Central memory CD4-positive, alpha-beta T cell (primary cell): ENCODE measurements around the gene P2RY10.
"Not testable (repeated sequence)": the region's sequence is repeated elsewhere in the genome, so short reads cannot be mapped to it uniquely, and the experiment has no call there.

Source experiments
- DNase-seq: peaks from one replicate; pipeline ENCODE4 v3.0.0; 2022
- total RNA-seq, 3 experiments: gene quantifications; one replicate each; lab custom pipeline; 2026; lab: John Stamatoyannopoulos, UW

Gene P2RY10, protein sequence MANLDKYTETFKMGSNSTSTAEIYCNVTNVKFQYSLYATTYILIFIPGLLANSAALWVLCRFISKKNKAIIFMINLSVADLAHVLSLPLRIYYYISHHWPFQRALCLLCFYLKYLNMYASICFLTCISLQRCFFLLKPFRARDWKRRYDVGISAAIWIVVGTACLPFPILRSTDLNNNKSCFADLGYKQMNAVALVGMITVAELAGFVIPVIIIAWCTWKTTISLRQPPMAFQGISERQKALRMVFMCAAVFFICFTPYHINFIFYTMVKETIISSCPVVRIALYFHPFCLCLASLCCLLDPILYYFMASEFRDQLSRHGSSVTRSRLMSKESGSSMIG
- 42.4 to 141 (median 65.4) reads per million in 3 experiments for total RNA-seq

DNA sequence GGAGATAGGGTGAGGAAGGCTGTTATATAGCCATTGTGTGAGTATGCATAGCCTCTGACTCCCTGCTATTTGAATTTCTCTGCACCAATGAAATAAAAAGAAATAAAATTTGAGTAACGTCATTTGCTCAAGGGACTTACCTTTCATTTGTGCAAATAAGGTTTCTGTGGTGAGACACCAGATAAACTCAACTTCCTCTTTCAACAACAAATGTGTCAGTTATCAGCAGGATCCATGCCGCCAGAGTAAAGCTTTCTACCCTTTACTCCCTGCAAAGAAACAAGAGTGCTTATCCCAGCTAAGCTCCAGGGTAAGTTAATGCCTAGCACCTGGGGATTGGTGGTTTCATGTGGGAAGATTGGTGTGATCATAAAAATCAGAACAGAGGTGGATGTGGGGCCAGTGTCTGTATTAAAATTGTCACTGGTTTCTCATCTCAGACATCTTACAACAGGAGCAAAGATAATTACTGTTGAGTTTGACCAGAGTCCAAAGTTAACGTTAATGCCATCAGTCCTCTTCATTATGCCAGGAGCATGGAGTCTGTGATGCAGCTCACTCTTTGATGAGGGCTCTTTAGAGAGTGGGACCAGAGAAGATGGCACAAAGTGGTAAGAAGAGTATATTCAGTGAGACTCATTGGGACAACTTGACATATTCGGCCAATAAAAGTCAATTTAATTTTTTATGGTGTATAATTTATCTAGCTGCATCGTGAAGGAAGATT lies at the start of gene P2RY10:
P2RY10 (plus strand) TSS at position 206 of the 727 bp plus-strand sequence. CDS start 15,130 bp downstream, outside the sequence.
- DNase-seq: peak; percentile 77

GRCh38 chrX:78922754-78923153 lies 22.4 kb upstream of the P2RY10 start:
- no peak for DNase-seq

DNA sequence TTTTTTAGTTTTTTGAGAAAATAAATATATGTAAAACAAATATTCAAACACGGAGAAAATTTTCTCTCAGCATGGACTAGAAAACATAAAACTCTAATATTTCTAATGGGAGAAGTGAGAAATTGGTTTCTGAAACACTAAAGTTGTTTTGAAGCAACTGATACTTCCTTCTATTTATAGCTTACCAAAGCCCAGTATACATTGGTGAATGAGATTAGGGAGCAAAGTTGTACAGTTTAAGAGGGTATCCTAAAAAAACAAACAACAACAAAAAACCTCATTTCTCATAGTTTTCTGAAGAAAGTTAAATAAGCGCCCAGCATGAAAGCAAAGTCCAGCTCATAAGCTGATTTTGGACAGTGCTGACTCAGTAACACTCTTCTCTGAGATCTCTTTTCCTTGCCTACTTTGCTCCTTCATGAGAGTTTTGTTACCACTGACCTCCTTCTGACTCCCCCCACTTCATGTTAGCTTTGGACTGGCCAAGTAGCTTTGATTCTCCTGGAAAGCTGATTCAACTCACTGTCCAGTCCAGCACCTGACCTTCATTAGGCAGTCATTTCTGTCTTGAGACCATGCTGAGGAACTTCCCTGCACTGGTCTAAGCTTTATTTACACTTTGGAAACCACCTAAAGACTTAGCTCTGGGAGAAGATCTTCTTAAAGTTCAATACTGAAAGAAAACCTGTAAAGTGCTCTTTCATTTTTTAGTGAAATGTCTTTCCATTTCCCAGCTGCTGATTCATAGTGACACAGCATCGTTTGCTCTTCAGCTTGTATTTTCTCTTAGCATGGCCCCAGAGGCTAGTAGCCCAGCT lies 21.8 kb upstream of the P2RY10 start:
- DNase-seq: no peak

DNA sequence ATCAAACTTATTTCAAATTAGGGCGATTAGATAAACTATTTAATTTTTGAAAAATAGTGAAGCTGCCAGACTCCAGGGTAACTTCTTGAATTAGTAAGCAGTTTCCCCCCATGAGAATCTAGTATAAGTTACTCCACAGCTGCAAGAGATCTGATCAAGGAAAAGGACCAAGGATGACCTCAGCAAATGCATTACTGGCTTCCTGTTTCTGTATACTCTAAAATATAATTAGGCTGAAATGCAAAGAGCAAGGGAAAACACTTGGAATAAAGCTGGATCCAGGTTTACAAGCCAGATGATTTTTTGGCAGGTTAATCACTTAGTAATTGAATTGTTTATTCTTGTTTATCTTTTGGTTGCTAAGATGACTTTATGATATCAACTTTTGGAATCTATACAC lies 13.4 kb upstream of the P2RY10 start:
- no peak for DNase-seq

GRCh38 chrX:78934866-78935265 lies 10.3 kb upstream of the P2RY10 start:
- no peak for DNase-seq

DNA sequence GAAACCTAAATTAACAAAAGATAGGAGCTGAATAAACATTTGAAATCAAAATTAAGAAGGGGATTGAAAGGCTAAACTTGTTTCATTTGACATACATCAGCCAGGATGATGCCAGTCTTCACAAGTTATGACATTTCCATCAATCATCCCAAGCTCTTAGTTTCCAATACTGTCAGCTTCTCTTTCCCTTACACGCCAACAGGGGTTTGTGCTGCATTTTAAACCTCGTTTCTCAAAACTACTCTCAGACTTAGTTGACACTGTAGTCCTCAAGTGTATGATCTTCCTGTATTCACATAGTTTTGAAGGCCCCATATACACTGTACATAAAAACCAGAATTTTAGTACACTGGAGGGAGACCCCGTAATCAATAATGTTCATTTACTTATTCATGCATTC lies 840 bp upstream of the P2RY10 start:
- DNase-seq: no peak

DNA sequence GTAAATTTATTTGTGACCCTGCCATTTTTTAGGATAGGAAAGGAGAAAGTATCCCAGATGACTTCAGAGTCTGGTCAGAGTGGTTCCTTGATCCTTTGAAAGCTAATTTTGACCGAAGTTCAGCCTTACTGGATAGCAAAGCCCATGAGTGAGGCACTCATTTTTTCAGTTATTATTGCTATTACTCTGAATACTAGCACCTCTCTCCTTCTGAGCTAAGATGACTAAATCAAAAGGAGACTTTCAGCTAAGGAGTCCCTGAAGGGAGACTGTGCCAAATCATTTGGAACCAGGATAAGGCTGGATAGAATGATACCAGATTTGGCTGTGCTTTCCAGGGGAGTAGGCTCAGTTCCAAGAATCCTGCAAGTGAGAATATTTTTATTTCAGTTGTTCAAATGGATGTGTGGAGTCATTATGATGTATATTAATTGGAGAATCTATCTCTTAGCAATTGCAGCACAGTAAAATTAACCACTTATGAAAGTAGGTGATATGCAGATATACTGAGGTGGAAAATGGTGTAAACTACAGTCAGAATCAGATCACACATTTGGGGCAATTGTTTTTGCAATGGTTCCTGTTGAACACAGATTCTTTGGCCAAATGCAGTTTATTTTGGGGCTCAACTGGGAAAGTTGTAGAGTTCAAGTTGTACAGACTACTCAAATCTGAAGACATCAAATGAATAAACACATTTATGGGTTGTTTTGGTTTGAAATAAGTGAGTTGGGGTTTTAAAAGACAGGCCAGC lies 1.2 kb downstream of the P2RY10 start:
- DNase-seq: no peak

- DNase-seq: no peak
These were observed 5.0 kb downstream of the P2RY10 start for GRCh38 chrX:78950009-78950835.

GRCh38 chrX:78957049-78957767 lies 12.0 kb downstream of the P2RY10 start:
- no peak for DNase-seq

- DNase-seq: no peak
These were observed 12.6 kb downstream of the P2RY10 start for GRCh38 chrX:78957768-78958130.

- DNase-seq: no peak
These were observed 13.4 kb downstream of the P2RY10 start for GRCh38 chrX:78958419-78959116.

DNA sequence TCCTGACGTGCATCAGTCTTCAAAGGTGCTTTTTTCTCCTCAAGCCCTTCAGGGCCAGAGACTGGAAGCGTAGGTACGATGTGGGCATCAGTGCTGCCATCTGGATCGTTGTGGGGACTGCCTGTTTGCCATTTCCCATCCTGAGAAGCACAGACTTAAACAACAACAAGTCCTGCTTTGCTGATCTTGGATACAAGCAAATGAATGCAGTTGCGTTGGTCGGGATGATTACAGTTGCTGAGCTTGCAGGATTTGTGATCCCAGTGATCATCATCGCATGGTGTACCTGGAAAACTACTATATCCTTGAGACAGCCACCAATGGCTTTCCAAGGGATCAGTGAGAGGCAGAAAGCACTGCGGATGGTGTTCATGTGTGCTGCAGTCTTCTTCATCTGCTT lies 15.7 kb downstream of the P2RY10 start:
- DNase-seq: no peak

GRCh38 chrX:78964598-78964997 lies 19.4 kb downstream of the P2RY10 start:
- no peak for DNase-seq

DNA sequence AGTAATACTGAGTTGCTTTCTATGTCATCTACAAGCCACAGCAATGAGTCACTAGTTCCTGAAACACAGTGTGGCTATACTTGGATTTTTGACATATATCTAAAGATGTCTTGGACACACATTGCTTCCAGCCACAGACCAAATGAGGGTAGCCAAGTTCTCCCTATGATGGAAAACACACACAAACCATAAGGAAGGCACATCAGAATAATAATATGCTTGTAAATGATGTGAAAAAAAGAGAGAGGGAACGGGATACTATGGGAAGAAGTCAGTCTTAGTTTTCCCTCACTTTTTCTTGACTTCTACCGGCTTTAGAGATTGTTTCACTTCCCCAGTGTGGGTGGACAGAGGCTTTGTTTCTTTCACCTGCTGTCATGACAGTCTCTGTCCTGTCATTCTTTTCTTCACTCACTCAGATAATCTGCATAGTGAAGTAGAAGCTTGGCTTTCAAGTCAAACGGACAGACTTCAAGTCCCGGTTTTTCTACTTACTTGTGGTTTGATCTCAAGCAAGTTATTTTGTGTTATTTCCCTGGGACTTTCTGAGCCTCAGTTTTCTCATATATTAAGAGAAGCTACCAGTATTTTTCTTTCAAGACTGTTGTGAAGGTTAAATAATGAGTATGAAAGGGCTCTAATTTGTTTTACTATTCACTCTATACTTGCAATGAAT lies 34.7 kb downstream of the P2RY10 start:
- DNase-seq: no peak

DNA sequence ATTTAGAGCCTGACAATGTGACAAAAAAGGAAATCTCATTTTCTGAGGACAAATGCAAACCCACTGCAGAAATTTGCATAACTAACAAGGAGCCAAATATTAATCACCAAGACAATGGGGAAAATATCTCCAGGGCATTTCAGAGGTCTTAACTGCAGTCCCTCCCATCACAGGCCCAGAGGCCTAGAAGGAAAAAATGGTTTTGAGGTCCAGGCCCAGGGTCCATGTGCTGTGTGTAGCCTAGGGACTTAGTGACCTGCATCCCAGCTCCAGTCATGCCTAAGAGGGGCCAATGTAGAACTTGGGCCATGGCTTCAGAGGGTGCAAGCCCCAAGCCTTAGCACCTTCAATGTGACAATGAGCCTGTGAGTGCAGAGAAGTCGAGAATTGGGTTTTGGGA lies 44.2 kb downstream of the P2RY10 start:
- no peak for DNase-seq

- peak; percentile 11 for DNase-seq
These were observed 52.8 kb downstream of the P2RY10 start for GRCh38 chrX:78997870-78998558.

DNA sequence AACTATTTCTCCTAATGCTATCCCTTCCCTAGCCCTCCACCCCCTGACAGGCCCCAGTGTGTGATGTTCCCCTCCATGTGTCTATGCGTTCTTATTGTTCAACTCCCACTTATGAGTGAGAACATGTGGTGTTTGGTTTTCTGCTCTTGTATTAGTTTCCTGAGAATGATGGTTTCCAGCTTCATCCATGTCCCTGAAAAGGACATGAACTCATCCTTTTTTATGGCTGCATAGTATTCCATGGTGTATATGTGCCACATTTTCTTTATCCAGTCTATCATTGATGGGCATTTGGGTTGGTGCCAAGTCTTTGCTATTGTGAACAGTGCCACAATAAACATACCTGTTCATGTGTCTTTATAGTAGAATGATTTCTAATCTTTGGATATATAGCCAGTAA lies 62.3 kb downstream of the P2RY10 start:
- DNase-seq: not testable (repeated sequence)
